GM10248 (cell line): Measurements from ENCODE around the gene SH3PXD2B.
"Not testable (repeated sequence)": the region's sequence is repeated elsewhere in the genome, so short reads cannot be mapped to it uniquely, and the experiment has no call there.

Source experiments
- CTCF ChIA-PET: fragments of 300-600 bp; sonication (Branson Sonifier 250); formaldehyde crosslinking; extraction: SDS; loops from one replicate; lab custom pipeline; 2021; ENCODE audit warnings: antibody characterized with exemption; lab: Yijun Ruan, JAX
- POLR2A ChIA-PET: fragments of 350-650 bp; sonication (Branson Sonifier 250); formaldehyde crosslinking; extraction: SDS; loops from one replicate; lab custom pipeline; 2020; ENCODE audit warnings: antibody characterized with exemption; lab: Yijun Ruan, JAX
- DNase-seq: peaks from one replicate; pipeline ENCODE4 v3.0.0; 2012; ENCODE audit errors: extremely low spot score
- TF ChIP-seq, protein P1 (sequence below): IDR thresholded peaks from 2 replicates; pipeline ENCODE4 v1.5.1; 2012; ENCODE audit warnings: mild to moderate bottlenecking, low read depth; ENCODE audit errors: extremely low read depth, missing control alignments, control extremely low read depth

Gene SH3PXD2B

DNA sequence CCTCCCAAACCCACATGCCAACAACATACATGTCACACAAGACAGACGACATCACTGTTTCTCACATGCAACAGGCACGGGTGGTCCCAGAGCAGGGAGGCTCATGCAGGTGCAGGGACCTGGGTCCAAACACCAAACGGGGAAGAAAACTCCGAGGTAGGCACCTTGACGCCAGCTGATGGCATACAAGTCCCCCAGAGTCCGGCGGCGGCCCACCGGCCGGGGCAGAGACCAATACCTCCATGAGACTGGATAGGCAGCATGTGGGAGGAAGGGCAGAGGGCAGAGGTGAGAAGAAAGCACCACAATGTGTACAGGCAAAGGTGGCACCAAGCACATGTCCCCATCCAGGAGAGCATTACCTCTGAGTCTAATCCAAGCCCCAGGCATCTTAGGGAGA is 97.8 kb downstream of the SH3PXD2B start:
- POLR2A ChIA-PET, result no interaction called here
- CTCF ChIA-PET, result no interaction called here
- TF ChIP-seq, protein P1, sequence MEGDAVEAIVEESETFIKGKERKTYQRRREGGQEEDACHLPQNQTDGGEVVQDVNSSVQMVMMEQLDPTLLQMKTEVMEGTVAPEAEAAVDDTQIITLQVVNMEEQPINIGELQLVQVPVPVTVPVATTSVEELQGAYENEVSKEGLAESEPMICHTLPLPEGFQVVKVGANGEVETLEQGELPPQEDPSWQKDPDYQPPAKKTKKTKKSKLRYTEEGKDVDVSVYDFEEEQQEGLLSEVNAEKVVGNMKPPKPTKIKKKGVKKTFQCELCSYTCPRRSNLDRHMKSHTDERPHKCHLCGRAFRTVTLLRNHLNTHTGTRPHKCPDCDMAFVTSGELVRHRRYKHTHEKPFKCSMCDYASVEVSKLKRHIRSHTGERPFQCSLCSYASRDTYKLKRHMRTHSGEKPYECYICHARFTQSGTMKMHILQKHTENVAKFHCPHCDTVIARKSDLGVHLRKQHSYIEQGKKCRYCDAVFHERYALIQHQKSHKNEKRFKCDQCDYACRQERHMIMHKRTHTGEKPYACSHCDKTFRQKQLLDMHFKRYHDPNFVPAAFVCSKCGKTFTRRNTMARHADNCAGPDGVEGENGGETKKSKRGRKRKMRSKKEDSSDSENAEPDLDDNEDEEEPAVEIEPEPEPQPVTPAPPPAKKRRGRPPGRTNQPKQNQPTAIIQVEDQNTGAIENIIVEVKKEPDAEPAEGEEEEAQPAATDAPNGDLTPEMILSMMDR, result no peak
- no peak for DNase-seq

DNA sequence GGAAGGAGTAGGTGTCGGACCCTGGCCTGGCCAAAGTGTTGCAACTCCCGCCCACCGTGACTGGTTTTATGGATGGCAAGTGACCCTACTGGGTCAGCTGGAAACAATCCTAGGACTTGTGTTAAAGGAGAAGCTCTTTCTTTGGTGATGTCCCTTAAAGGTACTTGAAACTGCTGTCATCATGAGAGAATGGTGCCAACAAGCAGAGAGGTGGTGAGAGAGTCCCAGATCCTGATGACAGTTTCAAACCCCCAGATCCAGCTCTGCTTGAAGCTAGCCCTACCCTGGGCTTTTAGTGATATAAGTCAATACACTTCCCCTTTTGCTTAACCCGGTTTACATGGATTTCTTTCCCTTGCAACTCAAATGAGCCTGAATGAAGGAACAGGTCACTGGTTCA is 98.3 kb downstream of the SH3PXD2B start:
- TF ChIP-seq, protein P1, result no peak
- POLR2A ChIA-PET, result no interaction called here
- CTCF ChIA-PET, result no interaction called here
- DNase-seq, result no peak

DNA sequence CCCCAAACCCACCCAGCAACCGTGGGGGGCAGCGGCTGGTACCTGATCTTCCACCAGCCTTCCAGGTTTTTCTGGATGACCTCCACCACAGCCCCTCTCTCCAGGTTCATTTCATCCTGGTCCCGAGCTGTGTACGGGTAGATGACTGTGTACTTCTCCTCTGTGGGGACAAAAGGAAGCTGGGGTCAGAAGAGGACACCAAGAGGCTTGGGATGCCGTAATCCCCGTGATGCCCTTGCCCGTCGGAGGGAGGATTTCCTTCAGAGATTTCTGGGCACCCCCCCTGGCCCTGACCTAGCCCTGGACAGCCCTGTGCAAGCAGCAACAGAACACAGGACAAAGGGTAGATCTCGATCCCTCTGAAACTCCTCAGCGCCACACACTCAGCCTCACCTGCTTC is 100.5 kb downstream of the SH3PXD2B start:
- POLR2A ChIA-PET, result no interaction called here
- no peak for DNase-seq
- TF ChIP-seq, protein P1, result no peak
- CTCF ChIA-PET, result interaction anchor here (0.8 kb wide), 1 partner anchor 24 kb away, joined by 3 read pairs; no protein-coding TSS in a partner anchor

DNA sequence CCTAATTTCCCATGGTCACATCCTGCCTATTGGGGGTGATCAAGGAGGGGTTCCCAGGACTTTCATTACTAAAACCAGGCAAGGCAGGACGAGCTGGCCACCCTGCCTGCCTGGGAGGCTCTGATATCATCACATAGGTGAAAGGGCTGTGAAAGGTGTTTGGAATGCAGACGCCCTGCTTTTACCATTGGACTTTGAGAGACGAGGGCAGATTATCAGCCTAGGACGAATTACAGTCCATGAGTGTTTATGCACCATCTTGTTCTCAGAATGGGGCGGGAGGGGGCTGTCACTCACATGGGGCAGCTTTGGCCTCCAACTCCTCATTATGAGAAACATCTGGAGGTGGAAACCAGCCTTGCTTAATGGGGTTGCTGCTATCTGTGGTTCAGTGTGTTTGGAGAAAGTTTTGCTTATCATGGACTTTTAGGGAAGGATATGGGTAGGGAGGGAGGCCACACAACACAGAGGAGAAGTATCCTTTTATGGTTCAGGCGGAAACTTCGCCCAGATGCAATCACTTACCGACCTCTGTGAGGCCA is 101.0 kb downstream of the SH3PXD2B start:
- TF ChIP-seq, protein P1, result no peak
- POLR2A ChIA-PET, result no interaction called here
- no peak for DNase-seq
- CTCF ChIA-PET, result no interaction called here

DNA sequence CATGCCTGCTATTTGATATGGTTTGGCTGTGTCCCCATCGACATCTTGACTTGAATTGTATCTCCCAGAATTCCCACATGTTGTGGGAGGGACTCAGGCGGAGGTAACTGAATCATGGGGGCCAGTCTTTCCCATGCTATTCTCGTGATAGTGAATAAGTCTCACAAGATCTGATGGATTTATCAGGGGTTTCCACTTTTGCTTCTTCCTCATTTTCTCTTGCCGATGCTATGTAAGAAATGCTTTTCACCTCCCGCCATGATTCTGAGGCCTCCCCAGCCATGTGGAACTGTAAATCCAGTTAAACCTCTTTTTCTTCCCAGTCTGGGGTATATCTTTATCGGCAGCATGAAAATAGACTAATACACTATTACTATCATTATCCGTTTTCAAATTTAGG is 101.8 kb downstream of the SH3PXD2B start:
- DNase-seq, CTCF ChIA-PET, POLR2A ChIA-PET: not testable (repeated sequence)

DNA sequence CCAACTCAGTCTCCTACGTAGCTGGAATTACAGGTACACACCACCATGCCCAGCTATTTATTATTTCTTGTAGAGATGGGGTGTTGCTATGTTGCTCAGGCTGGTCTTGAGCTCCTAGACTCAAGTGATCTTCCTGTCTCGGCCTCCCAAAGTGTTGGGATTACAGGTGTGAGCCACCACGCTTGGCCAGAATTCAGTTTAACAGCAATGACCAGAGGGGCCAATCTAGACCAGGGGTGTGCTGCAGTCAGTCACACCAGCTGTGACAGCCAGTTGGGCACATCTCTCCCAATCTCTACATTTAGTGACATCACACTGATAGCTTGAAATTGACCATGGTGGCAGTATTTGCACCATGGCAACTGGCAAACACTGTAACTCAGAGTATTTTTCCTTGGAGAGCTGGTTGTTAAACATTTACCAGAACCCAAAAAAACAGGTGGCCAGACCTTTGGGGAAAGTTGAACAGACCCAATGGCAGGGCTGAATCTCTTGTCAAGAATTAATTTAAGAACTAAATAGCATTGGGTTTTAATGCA is 103.0 kb downstream of the SH3PXD2B start:
- CTCF ChIA-PET, result interaction anchor here (0.8 to 1.6 kb wide), 2 partner anchors 19 to 163 kb away, joined by 3 to 6 read pairs; partner anchors contain the start of gene STK10
- TF ChIP-seq, protein P1, result no peak
- POLR2A ChIA-PET, result interaction anchor here (0.6 kb wide), 1 partner anchor 14 kb away, joined by 5 read pairs; no protein-coding TSS in a partner anchor
- DNase-seq, result no peak

DNA sequence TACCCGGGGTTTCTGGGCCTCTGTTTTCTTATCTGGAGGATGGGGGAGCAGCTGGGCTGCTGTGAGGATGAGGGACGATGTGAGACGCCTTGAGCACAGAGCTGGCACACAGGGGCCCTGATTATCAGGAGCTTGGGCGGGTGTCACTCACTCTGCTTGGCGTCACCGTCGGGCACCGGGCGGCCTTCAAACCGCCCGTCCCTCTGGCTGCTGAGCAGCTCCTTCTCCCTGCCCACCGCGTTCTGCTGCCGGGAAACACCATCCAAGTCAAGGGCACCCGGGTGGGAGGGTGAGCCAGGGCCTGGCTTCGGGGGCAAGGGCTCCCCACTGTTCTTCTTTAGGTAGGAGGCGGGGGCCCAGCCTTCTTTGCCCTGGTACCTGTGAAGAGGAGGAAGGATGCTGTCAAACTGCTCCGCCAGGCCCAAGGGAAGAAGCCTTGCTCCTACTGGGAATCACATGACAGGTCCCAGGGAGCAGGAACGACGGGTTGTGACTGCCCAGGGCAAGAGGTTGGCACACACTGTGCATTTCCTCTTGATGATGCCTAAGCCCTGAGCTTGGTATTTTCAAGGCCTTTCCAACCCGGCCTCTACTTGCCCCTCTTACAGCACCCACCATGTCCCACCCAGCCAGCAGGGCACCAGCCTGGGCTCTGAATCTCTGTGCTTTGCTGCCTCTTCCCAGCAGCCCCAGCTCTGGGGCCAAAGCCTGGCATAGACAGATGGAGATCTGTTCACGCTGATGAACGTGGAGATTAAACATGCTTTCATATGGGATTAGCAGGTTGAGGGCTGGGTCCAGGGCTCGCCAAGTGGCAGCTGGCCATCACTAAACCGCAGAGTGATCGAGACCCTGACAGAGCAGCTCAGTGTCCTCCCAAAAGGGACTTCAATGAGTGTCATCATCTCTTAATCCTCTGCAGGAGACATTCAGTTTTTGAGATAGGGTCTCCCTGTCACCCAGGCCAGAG is 103.8 kb downstream of the SH3PXD2B start:
- ChIA-PET POLR2A (interaction anchor here (0.6 kb wide), 1 partner anchor 15 kb away, joined by 5 read pairs; no protein-coding TSS in a partner anchor), CTCF (interaction anchor here (0.8 to 1.6 kb wide), 2 partner anchors 20 to 162 kb away, joined by 3 to 6 read pairs; partner anchors contain the start of gene STK10)
- no peak for DNase-seq

DNA sequence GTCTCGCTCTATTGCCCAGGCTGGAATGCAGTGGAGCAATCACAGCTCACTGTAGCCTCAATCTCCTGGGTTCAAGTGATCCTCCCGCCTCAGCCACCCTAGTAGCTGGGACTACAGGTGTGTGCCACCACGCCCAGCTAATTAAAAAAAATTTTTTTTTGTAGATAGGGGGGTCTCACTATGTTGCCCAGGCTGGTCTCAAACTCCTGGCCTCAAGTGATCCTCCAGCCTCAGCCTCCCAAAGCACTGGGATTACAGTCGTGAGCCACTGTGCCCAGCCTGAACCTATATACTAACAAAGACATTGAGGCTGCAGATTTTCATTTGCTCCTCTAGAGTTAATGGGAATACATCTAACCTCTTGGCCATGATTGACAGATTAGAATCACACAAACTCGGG is 105.6 kb downstream of the SH3PXD2B start:
- CTCF ChIA-PET, DNase-seq: not testable (repeated sequence)
- POLR2A ChIA-PET, result interaction anchor here (0.6 kb wide), 1 partner anchor 379 kb away, joined by 3 read pairs; no protein-coding TSS in a partner anchor

More for the DNA sequence above, 103.8 kb downstream of the SH3PXD2B start:
- TF ChIP-seq, protein P1, result no peak
